GM23338 (cell line): ENCODE data around the gene SMOC1. TPM values are rescaled to one million over a fixed set of nuclear protein-coding genes. Genes with fewer than 3 reads are reported as not detected.

ENCODE experiments used
- ATAC-seq: fragments of 200-7000 bp; cut with Tn5 transposase; 3 replicates; pipeline ENCODE4 v1.9.1; 2020
- DNase-seq: peaks from one replicate; pipeline ENCODE4 v3.0.0-alpha.2; 2015; ENCODE audit warnings: low spot score
- H2AFZ ChIP-seq: fragments of 200-600 bp; sonication (generic); 2 replicates; pipeline ENCODE4 v1.8.0; 2016; ENCODE audit warnings: antibody characterized with exemption, mild to moderate bottlenecking, moderate library complexity
- H3F3A ChIP-seq: fragments of 200-600 bp; sonication (generic); replicated peaks from 2 replicates; pipeline ENCODE4 v1.8.0; 2017; ENCODE audit warnings: antibody characterized with exemption, mixed run types, low read depth
- H3K27ac ChIP-seq: fragments of 200-600 bp; sonication (generic); 2 replicates; pipeline ENCODE4 v1.6.1; 2016; ENCODE audit warnings: low read depth
- H3K27me3 ChIP-seq: fragments of 200-600 bp; sonication (generic); 2 replicates; pipeline ENCODE4 v1.8.0; 2016; ENCODE audit warnings: mild to moderate bottlenecking, mixed run types, moderate library complexity; ENCODE audit not compliant: insufficient read depth
- H3K36me3 ChIP-seq: fragments of 200-600 bp; sonication (generic); 2 replicates; pipeline ENCODE4 v1.8.0; 2016; ENCODE audit warnings: mild to moderate bottlenecking; ENCODE audit not compliant: insufficient read depth
- H3K4me1 ChIP-seq: fragments of 200-600 bp; sonication (generic); 2 replicates; pipeline ENCODE4 v1.8.0; 2016; ENCODE audit warnings: mild to moderate bottlenecking, moderate library complexity; ENCODE audit not compliant: insufficient read depth
- H3K4me2 ChIP-seq: fragments of 200-600 bp; sonication (generic); 2 replicates; pipeline ENCODE4 v1.7.1; 2017; ENCODE audit warnings: mixed run types
- H3K4me3 ChIP-seq: fragments of 200-600 bp; sonication (generic); 2 replicates; pipeline ENCODE4 v1.6.1; 2016; ENCODE audit warnings: mixed run types
- H3K79me2 ChIP-seq: fragments of 200-600 bp; sonication (generic); replicated peaks from 2 replicates; pipeline ENCODE4 v1.8.0; 2017; ENCODE audit warnings: mild to moderate bottlenecking; ENCODE audit not compliant: insufficient read depth
- H3K9me2 ChIP-seq: fragments of 200-600 bp; sonication (generic); 2 replicates; pipeline ENCODE4 v1.8.0; 2017; ENCODE audit not compliant: insufficient read depth
- H4K20me1 ChIP-seq: fragments of 200-600 bp; sonication (generic); replicated peaks from 2 replicates; pipeline ENCODE4 v1.8.0; 2017; ENCODE audit warnings: mild to moderate bottlenecking; ENCODE audit not compliant: insufficient read depth
- H3K27ac Mint-ChIP-seq: 2 replicates; pipeline ENCODE4 v1.8.0; 2020; ENCODE audit warnings: inconsistent platforms, mild to moderate bottlenecking, moderate library complexity, mixed read lengths
- H3K27me3 Mint-ChIP-seq: 3 replicates; pipeline ENCODE4 v1.8.0; 2022; ENCODE audit warnings: low read depth, mild to moderate bottlenecking, moderate library complexity, mixed read lengths, inconsistent platforms; ENCODE audit not compliant: insufficient read depth, poor library complexity
- H3K36me3 Mint-ChIP-seq: 3 replicates; pipeline ENCODE4 v1.8.0; 2021; ENCODE audit warnings: low read depth, mild to moderate bottlenecking, inconsistent platforms, moderate library complexity, mixed read lengths
- H3K4me1 Mint-ChIP-seq: 3 replicates; pipeline ENCODE4 v1.8.0; 2020; ENCODE audit warnings: mild to moderate bottlenecking, inconsistent platforms, mixed read lengths
- H3K4me3 Mint-ChIP-seq: 3 replicates; pipeline ENCODE4 v1.8.0; 2021; ENCODE audit warnings: moderate library complexity, mild to moderate bottlenecking, inconsistent platforms, mixed read lengths
- H3K9me3 Mint-ChIP-seq: 3 replicates; pipeline ENCODE4 v1.8.0; 2020; ENCODE audit warnings: moderate library complexity, mild to moderate bottlenecking, inconsistent platforms, mixed read lengths
- CREB1 ChIP-seq: fragments of 250-450 bp; sonication (Bioruptor Pico); IDR thresholded peaks from 2 replicates; pipeline ENCODE4 v1.5.0; 2020; ENCODE audit warnings: low read depth, mild to moderate bottlenecking, moderate library complexity
- CTCF ChIP-seq, 2 experiments: fragments of 200-600 bp in 1 of 2; sonication (generic) in 1 of 2; conservative IDR thresholded peaks; 2 replicates each; pipeline versions ENCODE4 v1.5.1 to v1.6.1; 2016 to 2017; ENCODE audit warnings: antibody characterized with exemption in 2 of 2, low read depth in 2 of 2, mild to moderate bottlenecking in 2 of 2, moderate library complexity in 1 of 2
- POLR2AphosphoS5 ChIP-seq: IDR thresholded peaks from 2 replicates; pipeline ENCODE4 v1.6.1; 2016; ENCODE audit warnings: antibody characterized with exemption, low read depth
- REST ChIP-seq: IDR thresholded peaks from one replicate; pipeline ENCODE4 v1.6.1; 2018; ENCODE audit warnings: antibody characterized with exemption; ENCODE audit not compliant: unreplicated experiment
- polyA plus RNA-seq: library from polyadenylated mRNA; unstranded; fragments of >200 nt; fragmentation: Nextera tagmentation; extraction: Ambion mirVana; gene quantifications from 2 replicates; pipeline ENCODE4 v1.2.1, GENCODE V29; 2016
- total RNA-seq: library from RNA; depleted of rRNA; stranded (reverse); fragments of >200 nt; shearing (Covaris generic); gene quantifications from 2 replicates; pipeline ENCODE4 v1.2.3, GENCODE V29; 2014

The SMOC1 gene
- total and polyA plus RNA-seq, 2 experiments from 2014 or later = 0.79 to 1.6 TPM

DNA sequence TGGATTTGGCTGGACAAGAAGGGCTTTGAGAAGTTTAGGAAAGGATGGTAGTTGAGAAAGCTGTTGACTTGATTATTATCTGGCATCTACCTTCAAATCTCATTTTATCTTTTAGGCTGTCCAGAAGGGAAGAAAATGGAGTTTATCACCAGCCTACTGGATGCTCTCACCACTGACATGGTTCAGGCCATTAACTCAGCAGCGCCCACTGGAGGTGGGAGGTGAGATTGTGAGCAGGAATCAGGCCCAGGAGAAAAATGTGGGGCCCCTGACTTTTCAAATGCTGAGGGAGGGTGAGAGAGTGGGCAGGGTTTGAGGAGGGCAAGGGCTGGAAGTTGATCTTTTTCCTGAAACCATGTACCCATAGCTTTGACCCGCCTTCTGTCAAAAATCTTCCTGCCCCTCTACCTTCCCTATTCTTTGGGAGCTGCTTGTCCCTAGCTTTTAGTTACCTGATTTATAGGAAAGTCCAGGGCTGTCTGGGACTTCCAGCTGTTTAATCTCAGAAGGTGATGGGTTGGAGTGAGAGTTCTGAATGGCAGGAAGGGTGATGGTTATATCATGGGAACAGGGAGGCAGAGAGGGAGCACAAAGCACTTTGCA is 134.2 kb downstream of the SMOC1 start:
- no peak overlapping the region for H2AFZ ChIP-seq
- no peak overlapping the region for H3K27ac Mint-ChIP-seq
- no peaks in the 10 kb centered on the region for H3K36me3 Mint-ChIP-seq
- H4K20me1 ChIP-seq = no peaks in the 10 kb centered on the region
- no peaks in the 10 kb centered on the region for H3F3A ChIP-seq
- H3K27ac ChIP-seq = no peak overlapping the region
- no peaks in the 10 kb centered on the region for H3K27me3 ChIP-seq
- peaks cover 9% of the 10 kb centered on the region for H3K9me2 ChIP-seq
- DNase-seq (peak; percentile 86), ATAC-seq (peak; percentile 86)
- H3K4me1 ChIP-seq = peaks cover 7% of the 10 kb centered on the region
- H3K36me3 ChIP-seq = no peaks in the 10 kb centered on the region
- H3K9me3 Mint-ChIP-seq = no peaks in the 10 kb centered on the region
- no peak overlapping the region for H3K4me3 ChIP-seq
- peaks cover 20% of the 10 kb centered on the region for H3K4me1 Mint-ChIP-seq
- no peak for TF ChIP-seq REST
- peak; percentile 92 to 96 for TF ChIP-seq CTCF (conservative IDR thresholded peaks at IDR 0.05; ENCODE audit: low read depth in 2 of 2)
- 0 out of 2 replicates have a peak, but pooled peaks have one; percentile 8 for TF ChIP-seq CREB1 (CRISPR knock-in tag)
- H3K4me3 Mint-ChIP-seq = no peak overlapping the region
- H3K27me3 Mint-ChIP-seq = peaks cover 5% of the 10 kb centered on the region
- H3K4me2 ChIP-seq = no peak overlapping the region
- H3K79me2 ChIP-seq = no peaks in the 10 kb centered on the region

- peaks cover 9% of the 10 kb centered on the region for H3K9me2 ChIP-seq
- DNase-seq (no peak), ATAC-seq (no peak)
- no peak overlapping the region for H3K27ac Mint-ChIP-seq
- H3K9me3 Mint-ChIP-seq = no peaks in the 10 kb centered on the region
- no peak overlapping the region for H3K4me2 ChIP-seq
- no peaks in the 10 kb centered on the region for H3K79me2 ChIP-seq
- H3F3A ChIP-seq = no peaks in the 10 kb centered on the region
- no peak overlapping the region for H3K27ac ChIP-seq
- peak overlapping the region; percentile 7; the same call in 1 of the 2 replicates for H2AFZ ChIP-seq
- H3K27me3 Mint-ChIP-seq = peaks cover 3% of the 10 kb centered on the region
- H3K4me3 Mint-ChIP-seq = no peak overlapping the region
- H3K27me3 ChIP-seq = no peaks in the 10 kb centered on the region
- no peak overlapping the region for H3K4me3 ChIP-seq
- no peaks in the 10 kb centered on the region for H3K36me3 Mint-ChIP-seq
- no peaks in the 10 kb centered on the region for H3K36me3 ChIP-seq
- TF ChIP-seq REST (no peak), POLR2AphosphoS5 (no peak)
- H3K4me1 ChIP-seq = no peaks in the 10 kb centered on the region
- H4K20me1 ChIP-seq = no peaks in the 10 kb centered on the region
- H3K4me1 Mint-ChIP-seq = peaks cover 10% of the 10 kb centered on the region
These were observed 135.3 kb downstream of the SMOC1 start for GRCh38 chr14:70014406-70015095.
